Testis (tissue), 2 donors: ENCODE data around the gene SCAPER.

Experiments
- CTCF ChIP-seq, 3 experiments: fragments of 450-650 bp in 2 of 3; fragments of 200-600 bp in 1 of 3; sonication (generic) in 1 of 3; IDR thresholded peaks; one replicate each; pipeline ENCODE4 v1.5.1; 2016 to 2019; ENCODE audit warnings: antibody characterized with exemption in 3 of 3, mild to moderate bottlenecking in 2 of 3, moderate library complexity in 1 of 3
- POLR2A ChIP-seq: fragments of 450-650 bp; IDR thresholded peaks from one replicate; pipeline ENCODE4 v1.6.1; 2017; ENCODE audit warnings: antibody characterized with exemption, mild to moderate bottlenecking, moderate library complexity

- TF ChIP-seq POLR2A, result no peak
- TF ChIP-seq CTCF (IDR thresholded peaks at IDR 0.05), result no peak
Observed at GRCh38 chr15:76942331-76942730, 37.2 kb upstream of the SCAPER start.
